HG02571 (cell line): ENCODE measurements around the gene TRAF1.

Experiments used
- ATAC-seq: cut with Tn5 transposase; IDR thresholded peaks from one replicate; pipeline ENCODE4 v1.9.1; 2021; ENCODE audit warnings: mild to moderate bottlenecking, moderate library complexity; ENCODE audit not compliant: unreplicated experiment

TRAF1 gene

DNA sequence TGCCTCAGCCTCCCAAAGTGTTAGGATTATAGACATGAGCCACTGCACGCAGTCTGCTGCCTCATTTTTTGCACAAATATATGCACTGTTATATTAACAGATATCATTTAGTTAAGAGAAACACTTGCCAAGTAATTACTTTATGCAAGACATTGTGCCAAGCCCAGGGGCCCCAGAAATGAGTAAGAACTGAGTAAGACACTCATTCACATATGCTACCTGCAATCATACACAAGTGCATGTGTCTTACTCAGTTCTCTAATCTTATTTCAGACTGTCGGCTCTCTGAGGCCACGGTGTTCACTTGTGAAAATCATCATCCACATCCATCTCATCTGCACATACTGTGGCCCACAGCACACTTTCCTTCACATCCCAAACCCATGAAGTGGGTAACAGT is 16.0 kb downstream of the TRAF1 start:
- ATAC-seq: no peak

DNA sequence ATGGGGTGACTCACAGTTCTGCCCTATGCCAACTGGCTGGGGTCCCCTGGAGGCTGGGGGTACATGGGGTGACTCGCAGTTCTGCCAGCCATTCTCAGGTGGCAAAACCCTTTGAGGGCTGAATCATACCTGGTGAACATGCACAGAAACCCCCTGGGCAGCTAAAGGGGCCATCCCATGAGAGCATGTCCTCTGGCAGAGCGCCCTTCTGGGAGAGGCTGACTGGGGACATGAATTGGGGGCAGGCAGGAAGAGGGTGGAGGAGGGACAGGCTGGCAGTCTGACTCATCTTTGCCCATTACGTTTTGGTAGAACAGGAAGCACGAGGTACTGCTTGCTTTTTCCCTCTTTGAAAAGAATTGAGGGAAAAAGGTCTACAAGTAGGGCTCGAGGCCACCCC is 16.7 kb downstream of the TRAF1 start:
- ATAC-seq: no peak

DNA sequence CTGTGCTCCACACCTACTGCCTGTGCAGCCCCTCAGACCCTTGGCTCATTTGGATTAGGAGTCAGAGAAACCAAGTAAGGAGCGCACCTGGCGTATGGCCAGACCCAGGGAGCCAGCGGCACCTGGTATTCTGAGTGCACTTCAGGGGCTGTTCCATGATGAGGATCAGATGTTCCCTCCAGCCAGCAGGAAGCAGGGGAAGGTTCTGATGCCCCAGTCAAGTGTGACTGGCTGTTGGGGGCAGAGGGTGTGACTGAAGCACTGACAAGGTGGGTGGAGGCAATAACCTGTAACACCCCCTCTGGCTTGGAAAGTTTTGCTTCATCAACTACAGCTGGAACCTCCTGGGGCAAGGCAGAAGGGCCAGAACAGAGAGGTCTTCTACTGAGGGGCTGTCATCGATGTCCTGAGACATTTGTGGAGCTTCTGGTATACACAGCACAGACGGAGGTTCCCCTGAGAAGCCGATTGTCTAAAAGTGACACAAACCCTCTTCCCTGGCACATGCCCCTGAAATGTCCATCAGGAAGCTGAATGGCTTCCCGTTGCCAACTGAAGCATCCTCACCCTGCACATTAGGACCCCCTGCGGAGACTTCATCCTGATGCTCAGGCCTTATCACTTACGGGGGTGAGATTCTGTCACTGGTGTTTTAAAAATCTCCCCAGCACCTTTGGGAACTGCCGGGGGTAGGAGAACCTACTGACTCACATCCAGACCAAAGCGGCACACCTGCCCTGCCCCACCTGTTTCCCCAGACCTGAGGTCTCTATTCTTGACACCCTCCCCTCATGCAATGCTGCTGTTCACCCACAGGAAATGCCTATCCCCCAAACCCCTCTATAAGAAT is 21.1 kb downstream of the TRAF1 start:
- no peak for ATAC-seq

DNA sequence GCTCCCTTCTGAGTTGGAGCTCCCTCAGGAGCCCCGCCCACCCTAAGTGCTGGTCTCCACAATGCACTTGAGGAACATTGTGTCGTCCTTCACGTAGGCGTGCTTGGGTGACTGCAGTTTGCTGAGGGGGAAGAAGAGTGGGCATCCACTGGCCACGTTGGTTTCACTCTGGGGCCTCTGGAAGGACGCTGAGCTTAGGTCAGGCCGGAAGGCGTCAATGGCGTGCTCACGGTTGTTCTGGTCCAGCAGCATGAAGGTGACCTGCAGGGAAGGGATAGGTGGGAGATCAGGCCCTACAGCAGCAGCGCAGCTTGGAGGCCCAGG is 21.7 kb downstream of the TRAF1 start:
- ATAC-seq: no peak

DNA sequence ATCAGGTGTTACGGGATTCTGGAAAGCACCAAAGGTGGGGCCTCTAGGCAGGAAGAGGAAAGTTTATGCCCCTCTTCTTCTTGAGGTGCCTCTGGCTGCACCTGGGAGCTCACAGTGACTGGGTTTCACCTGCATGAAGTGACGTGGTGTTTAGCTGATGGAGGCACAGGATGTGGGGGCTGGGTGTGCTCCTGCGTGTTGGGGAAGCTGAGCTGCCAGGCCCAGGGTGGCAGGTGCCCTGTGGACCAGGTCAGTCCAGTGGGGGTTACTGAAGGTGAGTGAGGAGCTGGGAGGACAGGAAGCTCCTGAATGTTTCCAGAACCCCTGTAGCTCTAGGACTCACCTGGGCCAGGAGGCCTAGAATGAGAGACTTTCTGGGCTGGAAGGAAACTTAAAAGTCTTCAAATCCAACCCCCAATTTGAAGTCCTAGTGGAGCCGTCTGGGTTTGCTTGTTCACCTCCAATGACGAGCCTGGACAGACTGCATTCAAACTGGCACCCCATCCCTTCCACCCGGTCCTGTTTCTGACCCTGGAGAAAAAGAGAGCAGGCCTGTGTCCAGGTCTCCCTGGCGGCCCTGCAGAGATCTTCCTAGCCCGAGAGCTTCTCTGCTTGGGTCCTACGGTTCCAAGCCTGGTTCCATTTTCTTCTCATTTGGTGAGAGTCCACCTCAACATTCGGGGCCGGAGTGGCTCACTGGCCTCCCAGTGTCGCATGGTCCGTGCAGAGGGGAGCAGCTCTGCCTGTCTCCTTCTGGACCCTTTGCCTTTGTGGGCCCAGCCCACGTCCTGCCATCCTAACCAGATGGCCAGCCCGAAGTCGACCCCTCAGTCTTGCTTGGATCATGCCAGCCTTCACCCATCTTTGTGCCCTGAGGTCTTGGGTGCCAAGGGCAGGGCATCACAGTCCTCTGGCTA is 22.3 kb downstream of the TRAF1 start:
- no peak for ATAC-seq

DNA sequence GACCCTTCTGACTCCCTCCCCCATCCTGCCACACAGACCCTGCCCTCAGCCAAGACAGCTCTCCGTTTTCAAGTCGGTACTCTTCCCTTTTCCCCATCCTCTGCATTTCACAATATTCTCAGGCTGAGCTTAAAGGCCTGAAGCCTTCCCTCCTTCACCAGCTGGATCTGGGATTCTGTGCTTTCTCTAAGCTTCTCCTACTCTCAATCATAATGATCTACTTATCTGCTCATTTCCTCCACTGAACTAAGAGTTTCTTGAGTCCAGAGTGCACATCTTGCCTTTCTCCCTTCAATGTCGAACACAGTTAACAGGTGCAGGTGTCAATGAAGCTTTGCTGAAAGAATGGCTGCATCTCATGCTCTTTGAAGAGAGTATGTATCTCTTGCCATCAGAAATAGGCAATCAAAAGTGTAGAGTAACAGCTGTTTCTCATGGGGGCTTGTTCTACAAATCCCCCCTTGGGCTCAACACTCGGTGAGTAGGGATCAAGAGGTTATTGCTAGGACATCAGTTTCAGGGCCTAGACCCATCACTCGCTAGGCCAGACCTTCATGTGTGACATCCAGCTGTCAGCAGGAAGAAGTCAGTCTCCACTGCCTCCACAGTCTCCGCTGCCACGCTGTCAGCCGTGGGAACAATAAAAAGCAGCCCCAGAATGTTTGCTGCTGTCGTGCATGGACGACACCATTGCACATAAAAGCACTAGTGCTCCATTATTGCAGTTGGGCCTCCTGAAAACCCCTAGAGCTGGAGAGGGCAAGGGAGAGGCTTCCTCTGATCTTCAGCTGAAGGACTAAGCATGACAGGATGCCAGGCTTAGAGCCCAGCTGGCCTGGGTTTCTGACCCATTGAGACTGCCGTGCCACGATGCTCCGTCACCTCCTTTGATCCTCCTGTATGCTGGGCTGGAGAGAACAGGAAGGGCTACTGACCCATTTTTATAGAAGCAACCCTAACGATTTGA is 23.7 kb downstream of the TRAF1 start:
- ATAC-seq: no peak

DNA sequence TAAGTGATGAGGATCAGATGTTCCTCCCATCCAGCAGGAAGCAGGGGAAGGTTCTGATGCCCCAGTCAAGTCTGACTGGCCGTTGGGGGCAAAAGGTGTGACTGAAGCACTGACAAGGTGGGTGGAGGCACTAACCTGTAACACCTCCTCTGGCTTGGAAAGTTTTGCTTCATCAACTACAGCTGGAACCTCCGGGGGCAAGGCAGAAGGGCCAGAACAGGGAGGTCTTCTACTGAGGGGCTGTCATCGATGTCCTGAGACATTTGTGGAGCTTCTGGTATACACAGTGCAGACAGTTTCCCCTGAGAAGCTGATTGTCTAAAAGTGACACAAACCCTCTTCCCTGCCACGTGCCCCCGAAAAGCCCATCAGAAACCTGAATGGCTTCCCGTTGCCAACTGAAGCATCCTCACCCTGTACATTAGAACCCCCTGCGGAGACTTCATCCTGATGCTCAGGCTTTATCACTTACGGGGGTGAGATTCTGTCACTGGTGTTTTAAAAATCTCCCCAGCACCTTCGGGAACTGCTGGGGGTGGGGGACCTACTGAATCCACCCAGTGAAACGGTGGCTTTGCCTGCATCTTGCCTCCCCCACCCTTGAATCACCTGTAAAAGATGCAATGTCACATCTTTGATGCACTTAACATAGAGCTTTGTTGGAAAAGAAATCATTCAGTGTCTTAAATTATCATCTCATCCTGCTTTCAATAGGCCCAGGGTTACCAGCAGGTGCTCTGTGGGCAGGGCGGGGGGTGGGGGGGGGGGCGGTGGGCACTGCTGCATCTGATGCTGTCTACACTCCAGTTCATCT is 24.6 kb downstream of the TRAF1 start:
- ATAC-seq: no peak

DNA sequence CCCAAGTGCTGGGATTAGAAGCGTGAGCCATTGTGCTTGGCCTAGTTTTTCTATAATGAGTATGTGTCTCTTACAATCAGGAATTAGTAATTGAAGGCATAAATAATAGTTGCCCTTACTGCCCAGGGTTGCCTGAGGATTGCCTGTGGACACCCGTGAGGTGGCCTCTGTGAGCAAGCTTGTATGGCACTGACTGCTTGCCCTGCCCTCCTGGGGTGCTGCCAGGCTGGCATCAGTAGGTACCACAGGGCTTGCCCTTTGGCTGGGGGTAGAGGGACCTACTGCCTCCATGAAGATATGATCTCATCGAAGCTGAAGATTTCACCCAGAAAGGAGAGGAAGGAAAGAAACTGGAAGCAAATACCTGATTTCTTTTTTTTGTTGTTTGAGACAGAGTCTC is 25.8 kb downstream of the TRAF1 start:
- ATAC-seq: no peak

DNA sequence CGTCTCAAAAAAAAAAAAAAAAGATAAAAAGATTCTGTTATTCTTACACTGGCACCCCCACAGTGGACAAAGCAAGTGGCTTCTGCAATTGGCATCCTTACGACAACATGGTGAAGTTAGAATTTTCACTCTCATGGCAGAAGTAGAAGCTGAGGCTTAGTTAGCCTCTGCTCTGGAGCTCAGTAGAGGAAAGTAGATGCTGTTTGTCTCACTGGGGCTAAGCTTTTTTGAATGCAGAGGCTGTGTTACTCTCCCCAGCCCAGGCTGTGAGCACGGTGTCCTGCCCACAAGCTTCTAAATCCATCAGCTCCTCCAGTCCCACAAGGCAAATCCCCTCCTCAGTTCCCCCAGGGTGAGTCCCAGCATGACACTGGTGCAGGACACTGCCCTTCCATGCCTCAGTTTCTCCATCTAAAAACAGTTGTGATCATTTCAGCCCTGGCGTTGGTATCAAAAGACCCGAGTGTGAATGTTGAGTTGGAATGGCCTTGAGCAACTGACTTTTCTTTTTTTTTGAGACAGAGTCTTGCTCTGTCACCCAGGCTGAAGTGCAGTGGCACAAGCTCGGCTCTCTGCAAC is 27.0 kb downstream of the TRAF1 start:
- ATAC-seq: no peak

DNA sequence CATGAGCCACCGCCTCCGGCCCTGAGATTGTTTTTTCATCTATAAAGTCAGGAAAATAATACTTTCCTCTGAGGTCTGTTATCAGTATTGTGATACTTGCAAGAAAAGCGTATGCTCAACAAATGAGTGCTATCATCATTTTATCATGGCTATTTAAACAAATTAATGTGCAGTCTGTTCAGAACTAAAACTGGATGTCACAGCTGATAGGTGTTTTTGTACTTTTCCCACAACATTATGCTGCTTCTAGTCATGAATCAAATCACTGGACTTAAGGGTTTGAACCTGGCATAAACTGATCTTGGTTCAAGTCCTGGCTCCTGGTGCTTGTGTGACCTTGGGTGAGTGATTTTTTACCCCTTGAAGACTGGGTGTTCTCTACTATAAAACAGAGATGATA is 28.2 kb downstream of the TRAF1 start:
- no peak for ATAC-seq

DNA sequence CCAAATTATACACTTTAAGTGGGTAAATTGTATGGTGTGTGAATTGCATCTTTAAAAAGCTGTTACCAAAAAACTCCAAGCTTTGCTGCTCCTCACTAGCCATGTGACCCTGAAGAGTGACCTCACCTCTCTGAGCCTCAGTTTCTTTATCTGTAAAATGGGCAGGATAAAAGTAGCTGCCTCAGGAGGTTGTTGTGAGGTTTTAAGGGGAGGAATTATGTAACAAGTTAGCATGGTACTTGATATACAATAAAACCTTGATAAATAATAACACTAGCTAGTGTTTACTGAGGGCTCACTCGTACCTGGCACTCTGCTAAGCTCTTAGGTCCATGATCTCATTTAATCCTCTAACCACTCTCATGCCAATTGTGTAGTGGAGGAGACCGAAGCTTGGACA is 30.6 kb downstream of the TRAF1 start:
- ATAC-seq: no peak

DNA sequence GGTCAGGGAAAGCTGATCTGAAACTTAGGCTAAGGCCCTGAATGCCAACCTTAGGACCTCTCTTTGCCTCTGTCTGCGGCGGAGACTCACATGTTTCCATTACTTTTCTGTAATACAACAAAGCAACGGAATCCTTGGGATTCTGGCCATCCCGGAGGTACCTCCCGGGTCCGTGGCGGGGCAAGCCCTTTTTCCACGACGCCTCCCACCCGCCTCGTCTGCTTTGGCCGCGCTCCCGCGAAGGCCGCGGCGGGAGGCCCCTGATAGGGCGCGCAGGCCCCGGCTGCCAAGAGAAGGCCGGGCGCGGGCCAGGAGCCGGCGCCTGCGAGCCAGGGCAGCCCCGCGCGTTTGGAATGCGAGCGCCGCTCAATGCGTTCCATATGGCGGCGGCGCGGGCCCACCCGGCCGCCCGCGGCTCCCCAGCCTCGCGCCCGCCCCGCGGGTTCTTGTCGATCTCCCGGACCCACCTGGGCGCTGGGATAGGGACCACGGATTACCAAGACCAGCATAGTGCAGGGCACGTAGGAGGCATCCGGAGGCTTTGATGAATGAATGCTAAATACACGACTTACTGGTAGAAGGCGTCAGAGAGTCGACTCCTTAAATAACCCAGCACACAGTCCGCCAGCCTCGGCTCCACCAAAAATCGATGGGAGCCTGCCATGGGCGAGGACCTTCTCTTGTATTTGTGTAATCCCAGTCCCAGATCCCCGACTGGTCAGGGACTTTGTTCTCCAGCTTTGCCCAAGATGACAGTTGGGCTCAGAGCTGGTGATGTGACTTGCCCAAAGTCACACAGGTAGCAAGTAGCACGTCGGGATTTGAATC is 32.1 kb downstream of the TRAF1 start:
- ATAC-seq: no peak

DNA sequence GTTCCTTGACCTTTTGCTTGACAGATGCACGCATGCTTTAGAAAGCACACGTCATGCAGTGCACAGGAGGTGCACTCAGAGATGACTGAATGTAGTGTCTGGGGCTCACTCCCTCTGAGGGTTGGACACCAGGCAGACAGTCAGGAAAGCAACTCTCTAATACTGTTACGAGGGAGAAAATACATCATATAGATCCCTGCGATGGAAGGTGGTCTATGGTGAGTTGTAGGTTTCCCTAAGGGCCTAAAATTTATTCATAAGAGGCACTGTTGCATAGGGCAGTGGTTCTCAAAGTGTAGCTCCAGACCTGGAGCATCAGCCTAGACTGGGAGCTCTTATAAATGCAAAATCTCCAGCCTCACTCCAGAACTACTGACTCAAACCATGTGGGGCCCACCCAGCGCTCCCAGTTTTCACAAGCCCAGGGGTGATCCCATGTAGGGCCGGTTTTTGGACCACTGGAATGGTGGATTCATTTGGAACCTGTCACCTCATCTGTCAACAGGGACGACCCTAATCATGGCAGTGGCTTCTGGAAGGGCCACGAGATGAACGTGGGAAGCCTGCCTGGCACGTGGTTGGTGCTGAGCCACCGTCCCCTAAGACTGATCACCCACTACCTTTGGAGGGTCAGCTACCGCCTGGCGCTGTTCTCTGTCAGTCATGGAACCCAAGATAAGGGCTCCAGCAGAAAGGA is 32.8 kb downstream of the TRAF1 start:
- no peak for ATAC-seq

DNA sequence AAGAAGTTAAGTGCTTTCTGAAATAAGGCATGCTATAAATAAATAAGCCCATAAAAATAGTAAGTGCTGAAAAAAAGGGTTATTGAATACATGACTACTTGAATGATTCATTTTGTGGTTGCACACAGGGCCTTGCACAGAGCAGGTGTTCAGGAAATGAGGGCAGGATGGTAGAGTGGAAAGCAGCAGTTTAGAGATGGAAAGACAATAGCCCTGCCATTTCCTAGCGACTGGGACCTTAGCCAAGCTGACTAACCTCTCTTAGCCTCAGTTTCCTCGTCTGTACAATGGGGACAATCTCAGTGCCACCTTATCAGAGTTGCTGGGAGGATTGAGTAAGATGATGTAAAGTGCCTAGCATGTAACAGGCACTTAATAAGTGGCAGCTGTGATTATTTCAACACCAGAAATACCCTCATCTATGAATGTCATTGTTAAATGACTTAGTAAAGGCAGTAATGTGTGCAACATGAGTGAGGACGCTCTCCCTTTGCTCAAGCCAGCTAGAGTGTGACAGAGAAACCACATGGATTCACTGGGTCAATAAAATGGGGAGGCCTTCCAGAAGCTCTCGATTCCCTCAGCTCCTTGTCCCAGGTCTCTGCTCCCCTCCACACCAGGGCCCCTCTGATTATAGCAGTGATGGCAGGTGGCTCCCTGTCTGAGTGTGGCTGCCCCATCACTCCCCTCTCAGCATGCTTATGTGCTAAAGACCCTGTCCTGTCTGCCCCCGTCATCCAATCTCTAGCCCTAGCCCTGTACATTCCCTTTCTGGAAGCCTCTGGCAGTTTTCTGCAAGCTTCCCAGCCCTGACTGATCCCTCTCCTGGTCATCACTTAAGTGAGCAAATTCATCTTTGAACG is 33.6 kb downstream of the TRAF1 start:
- peak; percentile 60 for ATAC-seq

DNA sequence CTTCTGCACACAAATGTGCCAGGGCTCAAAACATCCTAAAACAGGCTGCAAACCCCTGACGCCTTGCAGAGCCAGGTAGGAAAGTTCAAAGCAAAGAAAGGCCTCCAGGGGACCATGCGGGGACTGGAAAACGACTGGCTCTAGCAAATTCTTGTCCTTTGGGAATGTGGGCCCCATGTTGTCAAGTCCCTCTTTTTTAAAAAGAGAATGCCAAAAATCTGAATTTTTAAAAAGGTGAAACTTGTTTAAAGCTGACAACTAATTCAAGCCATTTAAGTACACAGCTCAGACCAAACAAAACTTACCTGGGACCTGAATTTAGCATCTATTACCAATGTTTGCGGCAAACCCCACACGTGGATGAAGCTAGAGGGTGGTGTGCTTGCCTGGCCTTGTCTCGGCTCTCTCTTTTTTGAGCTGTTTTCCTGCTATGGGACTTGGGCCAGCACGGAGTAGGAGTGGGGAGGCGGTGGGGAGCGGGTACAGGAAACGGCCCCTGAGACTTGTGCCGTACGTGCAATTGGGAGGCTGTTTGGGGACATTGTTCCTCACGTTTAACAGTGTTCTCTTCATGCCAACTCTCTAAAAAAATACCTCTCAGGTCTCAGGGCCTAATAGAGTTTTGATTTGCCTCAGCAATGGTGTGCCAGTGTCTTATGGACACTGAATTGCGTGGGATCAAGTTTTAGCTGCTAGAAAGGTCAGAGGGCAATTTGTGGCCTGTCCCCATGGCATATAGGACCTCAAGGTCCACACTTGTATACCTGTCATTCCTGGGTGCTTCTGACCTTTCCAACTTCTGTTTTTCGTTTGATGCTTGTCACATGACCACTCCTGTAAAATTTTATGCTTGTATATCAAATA is 34.5 kb downstream of the TRAF1 start:
- peak; percentile 33 for ATAC-seq

DNA sequence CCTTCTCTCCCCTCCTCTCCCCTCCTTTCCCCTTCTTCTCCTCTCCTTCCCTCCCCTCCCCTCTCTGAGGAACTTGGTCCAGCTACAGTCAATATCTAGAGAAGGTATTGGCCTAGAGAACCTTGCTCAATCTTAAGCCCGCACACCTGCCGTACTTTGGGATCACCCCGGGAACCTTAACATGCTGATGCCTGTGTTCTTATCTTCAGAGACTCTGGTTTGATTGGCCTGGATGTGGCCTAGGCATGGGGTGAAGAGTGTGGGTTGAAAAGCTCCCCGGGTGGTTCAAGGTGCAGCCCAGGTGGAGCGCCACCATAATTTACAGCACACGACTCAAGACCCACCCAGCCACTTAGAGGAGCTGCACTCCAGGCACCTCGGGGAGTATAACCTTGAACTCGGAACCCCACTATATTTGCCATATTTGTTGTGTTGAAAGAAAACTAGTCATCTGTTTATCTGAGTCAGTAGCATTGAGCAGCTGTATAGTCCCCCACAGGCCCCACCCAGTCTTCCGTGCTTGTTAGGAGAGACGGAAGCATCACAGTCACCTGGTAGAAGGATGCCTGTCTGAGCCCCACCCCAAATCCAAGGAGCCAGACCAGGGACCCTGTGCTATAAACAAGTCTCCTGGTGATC is 35.2 kb downstream of the TRAF1 start:
- ATAC-seq: no peak
